ENCODE results near the gene SUGCT.

The SUGCT gene

DNA sequence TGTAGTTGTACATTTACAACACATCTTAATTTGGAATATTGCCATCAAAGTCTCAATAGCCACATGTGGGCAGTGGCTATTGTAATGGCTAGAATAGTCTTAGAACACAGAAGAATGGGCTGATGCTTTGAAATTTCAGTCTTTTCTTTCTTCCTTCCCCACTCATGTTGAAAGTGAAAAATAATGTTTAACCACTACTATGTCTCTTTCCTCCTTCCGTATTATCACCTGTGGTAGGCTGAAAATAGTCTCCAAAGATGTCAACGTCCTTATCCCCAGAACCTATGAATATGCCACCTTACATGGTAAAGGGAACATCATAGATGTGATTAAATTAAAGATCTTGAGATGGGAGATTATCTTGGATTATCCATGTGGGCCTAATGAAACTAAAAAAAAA lies 154.0 kb downstream of the SUGCT start:
- TF ChIP-seq CTCF (IDR thresholded peaks at IDR 0.05; ENCODE audit: low read depth, low read length, missing control alignments), result no peak

DNA sequence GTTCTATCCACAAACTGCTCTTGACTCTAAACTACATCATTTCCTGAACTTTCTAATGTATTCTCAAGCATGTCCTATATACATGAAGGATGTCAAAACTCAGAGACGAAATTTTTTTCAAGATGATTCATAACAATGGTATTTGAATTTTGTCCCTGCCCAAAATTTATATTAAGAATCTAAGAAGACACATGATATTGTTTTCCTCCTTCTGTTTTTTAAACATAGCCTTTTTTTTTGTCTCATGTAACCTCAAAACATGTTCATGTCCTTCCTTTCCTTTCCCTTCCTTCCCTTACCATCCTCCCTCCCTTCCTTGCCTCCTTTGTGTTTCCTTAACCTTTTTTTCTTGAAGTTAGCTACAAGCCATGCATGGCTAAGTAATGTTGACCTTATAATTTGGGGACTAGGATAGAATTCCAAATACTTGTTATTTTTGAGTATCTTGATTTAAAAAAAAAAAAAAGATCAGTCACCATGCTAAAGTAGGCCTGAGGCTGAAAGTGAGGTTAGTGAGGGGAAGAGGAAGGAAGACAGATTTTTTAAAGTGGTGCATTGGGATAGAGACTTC lies 163.0 kb downstream of the SUGCT start:
- H3K4me3 ChIP-seq (replicated peaks; ENCODE audit: low read depth, low read length), result no peak overlapping the region
- no peak for DNase-seq (ENCODE audit: extremely low read depth, low read depth)
- TF ChIP-seq CTCF (IDR thresholded peaks at IDR 0.05; ENCODE audit: low read depth, low read length, missing control alignments), result no peak

More for the DNA sequence above, 154.0 kb downstream of the SUGCT start:
- no peak for DNase-seq (ENCODE audit: extremely low read depth, low read depth)
- H3K4me3 ChIP-seq (replicated peaks; ENCODE audit: low read depth, low read length), result no peak overlapping the region

- no peak overlapping the region for H3K4me3 ChIP-seq (replicated peaks; ENCODE audit: low read depth, low read length)
- no peak for DNase-seq (ENCODE audit: extremely low read depth, low read depth)
- no peak for TF ChIP-seq CTCF (IDR thresholded peaks at IDR 0.05; ENCODE audit: low read depth, low read length, missing control alignments)
Observed at GRCh38 chr7:40298421-40298820, 163.6 kb downstream of the SUGCT start.

DNA sequence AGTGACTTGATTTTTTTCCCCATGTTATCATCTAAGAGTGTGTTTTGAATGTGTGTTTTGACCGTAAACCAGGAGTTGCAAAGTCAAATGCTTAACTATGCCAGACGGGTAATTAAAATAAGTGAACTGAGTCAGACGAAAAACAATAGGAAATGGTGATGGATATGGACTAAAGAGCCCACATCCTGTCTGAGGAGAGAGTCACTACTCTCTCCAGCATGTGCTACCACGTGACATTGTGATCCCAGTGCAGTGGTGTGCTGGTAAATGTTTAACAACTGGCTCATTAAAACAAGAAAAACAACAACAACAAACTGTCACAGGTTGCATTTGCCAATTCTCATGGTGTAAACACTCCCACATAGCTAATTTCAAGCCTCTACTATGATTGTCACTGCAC lies 164.3 kb downstream of the SUGCT start:
- TF ChIP-seq CTCF (IDR thresholded peaks at IDR 0.05; ENCODE audit: low read depth, low read length, missing control alignments), result no peak
- H3K4me3 ChIP-seq (replicated peaks; ENCODE audit: low read depth, low read length), result no peak overlapping the region
- DNase-seq (ENCODE audit: extremely low read depth, low read depth), result peak; percentile 66

GRCh38 chr7:40300146-40300670 lies 165.4 kb downstream of the SUGCT start:
- DNase-seq (ENCODE audit: extremely low read depth, low read depth), result no peak
- TF ChIP-seq CTCF (IDR thresholded peaks at IDR 0.05; ENCODE audit: low read depth, low read length, missing control alignments), result no peak
- H3K4me3 ChIP-seq (replicated peaks; ENCODE audit: low read depth, low read length), result no peak overlapping the region

- no peak for TF ChIP-seq CTCF (IDR thresholded peaks at IDR 0.05; ENCODE audit: low read depth, low read length, missing control alignments)
- H3K4me3 ChIP-seq (replicated peaks; ENCODE audit: low read depth, low read length), result no peak overlapping the region
- no peak for DNase-seq (ENCODE audit: extremely low read depth, low read depth)
Observed at GRCh38 chr7:40301486-40302068, 166.8 kb downstream of the SUGCT start.
